Measurements from ENCODE around the gene CSRP3. TPM values are rescaled to one million over a fixed set of nuclear protein-coding genes. Genes with fewer than 3 reads are reported as not detected.

The CSRP3 gene
- total RNA-seq, 1 experiment from 2014 or later, result not detected

- no peak overlapping the region for H3K4me3 Mint-ChIP-seq (ENCODE audit: unreplicated experiment)
- H3K36me3 Mint-ChIP-seq (ENCODE audit: insufficient read depth, unreplicated experiment), result peaks cover 7% of the 10 kb centered on the region
- no TSS peak for BruUV-seq (replicated peaks)
- no peaks in the 10 kb centered on the region for H3K4me1 Mint-ChIP-seq (ENCODE audit: insufficient read depth, unreplicated experiment)
- TF ChIP-seq CTCF (IDR thresholded peaks at IDR 0.05; ENCODE audit: unreplicated experiment), result no peak
- POLR2A ChIA-PET, result interaction anchor here (0.6 kb wide), 1 partner anchor 46 kb away, joined by 3 read pairs; no protein-coding TSS in a partner anchor
- CTCF ChIA-PET, result no interaction called here
- H3K27me3 Mint-ChIP-seq (ENCODE audit: insufficient read depth, unreplicated experiment), result peaks cover 9% of the 10 kb centered on the region
- DNase-seq (ENCODE audit: unreplicated experiment), result no peak
- no peak overlapping the region for H3K27ac Mint-ChIP-seq (ENCODE audit: low read depth, unreplicated experiment)
- no peaks in the 10 kb centered on the region for H3K9me3 Mint-ChIP-seq (ENCODE audit: unreplicated experiment)
- intact Hi-C loops (cut with micrococcal nuclease), result no loop called here
Observed at GRCh38 chr11:19193916-19194315, 7.9 kb downstream of the CSRP3 start.

GRCh38 chr11:19191530-19192169, 10.1 kb downstream of the CSRP3 start:
- Mint-ChIP-seq H3K4me1 (ENCODE audit: insufficient read depth, unreplicated experiment) (no peaks in the 10 kb centered on the region), H3K4me3 (ENCODE audit: unreplicated experiment) (no peak overlapping the region), H3K36me3 (ENCODE audit: insufficient read depth, unreplicated experiment) (peaks cover 7% of the 10 kb centered on the region), H3K9me3 (ENCODE audit: unreplicated experiment) (no peaks in the 10 kb centered on the region), H3K27me3 (ENCODE audit: insufficient read depth, unreplicated experiment) (no peaks in the 10 kb centered on the region), H3K27ac (ENCODE audit: low read depth, unreplicated experiment) (no peak overlapping the region)
- ChIA-PET POLR2A (no interaction called here), CTCF (interaction anchor here (0.5 kb wide), 1 partner anchor 33 kb away, joined by 3 read pairs; no protein-coding TSS in a partner anchor)
- TF ChIP-seq CTCF (IDR thresholded peaks at IDR 0.05; ENCODE audit: unreplicated experiment), result no peak
- BruUV-seq (replicated peaks), result no TSS peak
- DNase-seq (ENCODE audit: unreplicated experiment), result no peak
- intact Hi-C loops (cut with micrococcal nuclease), result no loop called here

- Mint-ChIP-seq H3K4me1 (ENCODE audit: insufficient read depth, unreplicated experiment) (no peaks in the 10 kb centered on the region), H3K36me3 (ENCODE audit: insufficient read depth, unreplicated experiment) (peaks cover 7% of the 10 kb centered on the region), H3K27me3 (ENCODE audit: insufficient read depth, unreplicated experiment) (no peaks in the 10 kb centered on the region), H3K27ac (ENCODE audit: low read depth, unreplicated experiment) (no peak overlapping the region), H3K4me3 (ENCODE audit: unreplicated experiment) (no peak overlapping the region), H3K9me3 (ENCODE audit: unreplicated experiment) (no peaks in the 10 kb centered on the region)
- intact Hi-C loops (cut with micrococcal nuclease), result no loop called here
- no peak for TF ChIP-seq CTCF (IDR thresholded peaks at IDR 0.05; ENCODE audit: unreplicated experiment)
- no TSS peak for BruUV-seq (replicated peaks)
- POLR2A ChIA-PET, result no interaction called here
- CTCF ChIA-PET, result no interaction called here
- DNase-seq (ENCODE audit: unreplicated experiment), result no peak
Observed at GRCh38 chr11:19187833-19188258, 13.9 kb downstream of the CSRP3 start.

DNA sequence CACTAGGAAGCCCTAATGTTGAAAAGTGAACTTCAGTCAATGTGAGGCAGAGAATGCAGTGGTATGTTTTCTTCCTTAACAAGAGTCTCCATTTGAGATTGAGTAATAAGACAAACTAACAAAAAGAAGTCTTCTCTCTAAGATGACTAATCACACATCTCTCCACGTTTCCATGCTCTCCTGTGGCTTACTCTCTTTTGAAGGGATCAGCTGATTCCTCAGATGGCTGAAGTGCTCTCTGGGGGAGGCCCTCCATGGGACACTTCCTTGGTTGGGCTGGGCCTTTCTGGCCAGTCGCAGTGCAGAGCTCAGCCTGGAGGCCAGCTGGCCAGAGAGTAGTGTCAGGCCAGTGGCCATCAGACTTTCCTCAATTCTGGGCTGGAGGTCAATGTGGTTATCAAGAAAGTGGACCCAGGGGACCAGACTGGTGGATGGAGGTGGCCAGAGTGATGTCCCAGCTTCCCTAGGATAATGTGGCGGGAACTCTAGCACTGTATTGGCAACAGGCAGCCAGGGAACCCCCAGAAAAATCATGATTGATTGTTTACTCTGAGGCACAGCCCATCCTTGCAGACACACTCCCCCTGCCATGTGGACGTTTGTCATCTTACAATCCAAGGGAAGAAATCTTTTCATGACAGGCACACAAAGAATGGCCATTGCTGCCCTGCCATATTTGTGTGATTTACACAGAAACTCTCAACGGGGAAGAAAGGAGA, 14.5 kb downstream of the CSRP3 start:
- no TSS peak for BruUV-seq (replicated peaks)

More for the DNA sequence above, 14.5 kb downstream of the CSRP3 start:
- Mint-ChIP-seq H3K4me3 (ENCODE audit: unreplicated experiment) (no peak overlapping the region), H3K27me3 (ENCODE audit: insufficient read depth, unreplicated experiment) (no peaks in the 10 kb centered on the region), H3K9me3 (ENCODE audit: unreplicated experiment) (no peaks in the 10 kb centered on the region), H3K4me1 (ENCODE audit: insufficient read depth, unreplicated experiment) (no peaks in the 10 kb centered on the region), H3K27ac (ENCODE audit: low read depth, unreplicated experiment) (no peak overlapping the region), H3K36me3 (ENCODE audit: insufficient read depth, unreplicated experiment) (peaks cover 7% of the 10 kb centered on the region)
- CTCF ChIA-PET, result no interaction called here
- POLR2A ChIA-PET, result no interaction called here
- intact Hi-C loops (cut with micrococcal nuclease), result no loop called here
- peak; percentile 10 for DNase-seq (ENCODE audit: unreplicated experiment)
- TF ChIP-seq CTCF (IDR thresholded peaks at IDR 0.05; ENCODE audit: unreplicated experiment), result no peak

All from MCF 10A (cell line).